Adipocyte (in vitro differentiated cells): ENCODE measurements around the gene PTPRN2.
"Not testable (repeated sequence)": the region's sequence is repeated elsewhere in the genome, so short reads cannot be mapped to it uniquely, and the experiment has no call there.

Experiments used
- DNase-seq: peaks from one replicate; pipeline ENCODE4 v3.0.0-alpha.2; 2015; ENCODE audit warnings: low read depth
- H3K27me3 ChIP-seq: replicated peaks from 2 replicates; pipeline ENCODE4 v1.7.0; 2013; ENCODE audit warnings: mild to moderate bottlenecking, low read length, moderate library complexity; ENCODE audit not compliant: control insufficient read depth, insufficient read depth
- H3K36me3 ChIP-seq: 2 replicates; pipeline ENCODE4 v1.7.0; 2013; ENCODE audit warnings: low read length, mild to moderate bottlenecking, moderate library complexity; ENCODE audit not compliant: control insufficient read depth, insufficient read depth, severe bottlenecking
- H3K4me1 ChIP-seq: 2 replicates; pipeline ENCODE4 v1.7.0; 2013; ENCODE audit warnings: mild to moderate bottlenecking, low read length, moderate library complexity; ENCODE audit not compliant: control insufficient read depth, insufficient read depth
- H3K4me3 ChIP-seq: 2 replicates; pipeline ENCODE4 v1.7.0; 2013; ENCODE audit warnings: mild to moderate bottlenecking, low read length, moderate library complexity
- H3K9ac ChIP-seq: 2 replicates; pipeline ENCODE4 v1.7.0; 2013; ENCODE audit warnings: mild to moderate bottlenecking, low read length, moderate library complexity
- H3K9me3 ChIP-seq: 2 replicates; pipeline ENCODE4 v1.7.0; 2013; ENCODE audit warnings: mild to moderate bottlenecking, low read length, moderate library complexity; ENCODE audit not compliant: control insufficient read depth

The PTPRN2 gene

GRCh38 chr7:158468700-158469296 is 118.8 kb downstream of the PTPRN2 start:
- DNase-seq: no peak
- no peaks in the 10 kb centered on the region for H3K4me1 ChIP-seq
- no peaks in the 10 kb centered on the region for H3K36me3 ChIP-seq
- no peaks in the 10 kb centered on the region for H3K27me3 ChIP-seq
- H3K4me3 ChIP-seq: no peak overlapping the region
- no peak overlapping the region for H3K9ac ChIP-seq
- no peaks in the 10 kb centered on the region for H3K9me3 ChIP-seq

GRCh38 chr7:158468181-158468580 is 119.4 kb downstream of the PTPRN2 start:
- Histone ChIP-seq H3K9ac (no peak overlapping the region), H3K4me3 (no peak overlapping the region), H3K36me3 (no peaks in the 10 kb centered on the region), H3K27me3 (no peaks in the 10 kb centered on the region), H3K4me1 (no peaks in the 10 kb centered on the region), H3K9me3 (no peaks in the 10 kb centered on the region)
- DNase-seq: no peak

GRCh38 chr7:158467562-158467961 is 120.1 kb downstream of the PTPRN2 start:
- Histone ChIP-seq H3K9me3 (no peaks in the 10 kb centered on the region), H3K4me1 (no peaks in the 10 kb centered on the region), H3K27me3 (no peaks in the 10 kb centered on the region), H3K9ac (no peak overlapping the region), H3K36me3 (no peaks in the 10 kb centered on the region), H3K4me3 (no peak overlapping the region)
- no peak for DNase-seq

GRCh38 chr7:158463317-158463716 is 124.3 kb downstream of the PTPRN2 start:
- DNase-seq: no peak
- Histone ChIP-seq H3K4me1 (no peaks in the 10 kb centered on the region), H3K36me3 (no peaks in the 10 kb centered on the region), H3K27me3 (no peaks in the 10 kb centered on the region), H3K4me3 (no peak overlapping the region), H3K9me3 (no peaks in the 10 kb centered on the region), H3K9ac (no peak overlapping the region)

GRCh38 chr7:158461824-158462223 is 125.8 kb downstream of the PTPRN2 start:
- Histone ChIP-seq H3K4me1 (no peaks in the 10 kb centered on the region), H3K9me3 (no peaks in the 10 kb centered on the region), H3K36me3 (no peaks in the 10 kb centered on the region), H3K27me3 (no peaks in the 10 kb centered on the region), H3K4me3 (no peak overlapping the region), H3K9ac (no peak overlapping the region)
- DNase-seq: no peak

GRCh38 chr7:158460665-158461064 is 127.0 kb downstream of the PTPRN2 start:
- H3K36me3 ChIP-seq: no peaks in the 10 kb centered on the region
- no peaks in the 10 kb centered on the region for H3K27me3 ChIP-seq
- H3K4me1 ChIP-seq: no peaks in the 10 kb centered on the region
- H3K9me3 ChIP-seq: no peaks in the 10 kb centered on the region
- no peak overlapping the region for H3K4me3 ChIP-seq
- DNase-seq: no peak
- no peak overlapping the region for H3K9ac ChIP-seq

GRCh38 chr7:158458716-158459282 is 128.8 kb downstream of the PTPRN2 start:
- no peaks in the 10 kb centered on the region for H3K36me3 ChIP-seq
- no peaks in the 10 kb centered on the region for H3K9me3 ChIP-seq
- no peaks in the 10 kb centered on the region for H3K27me3 ChIP-seq
- no peak for DNase-seq
- no peaks in the 10 kb centered on the region for H3K4me1 ChIP-seq
- no peak overlapping the region for H3K9ac ChIP-seq
- H3K4me3 ChIP-seq: no peak overlapping the region

- Histone ChIP-seq H3K4me3 (no peak overlapping the region), H3K9me3 (no peaks in the 10 kb centered on the region), H3K36me3 (no peaks in the 10 kb centered on the region), H3K27me3 (no peaks in the 10 kb centered on the region), H3K4me1 (no peaks in the 10 kb centered on the region), H3K9ac (no peak overlapping the region)
- DNase-seq: no peak
These were observed 129.5 kb downstream of the PTPRN2 start for GRCh38 chr7:158458096-158458495.

- H3K9me3 ChIP-seq, H3K4me1 ChIP-seq: not testable (repeated sequence)
These were observed 130.0 kb downstream of the PTPRN2 start for GRCh38 chr7:158457586-158457985.

GRCh38 chr7:158454631-158455030 is 133.0 kb downstream of the PTPRN2 start:
- H3K9me3 ChIP-seq: no peaks in the 10 kb centered on the region
- H3K4me3 ChIP-seq: no peak overlapping the region
- no peak overlapping the region for H3K9ac ChIP-seq
- no peaks in the 10 kb centered on the region for H3K36me3 ChIP-seq
- no peaks in the 10 kb centered on the region for H3K4me1 ChIP-seq
- no peaks in the 10 kb centered on the region for H3K27me3 ChIP-seq
- no peak for DNase-seq

More at GRCh38 chr7:158457586-158457985, 130.0 kb downstream of the PTPRN2 start:
- not testable (repeated sequence) for H3K27me3 ChIP-seq, H3K36me3 ChIP-seq, DNase-seq, H3K4me3 ChIP-seq, H3K9ac ChIP-seq

GRCh38 chr7:158453663-158454062 is 134.0 kb downstream of the PTPRN2 start:
- H3K9ac ChIP-seq: no peak overlapping the region
- no peak overlapping the region for H3K4me3 ChIP-seq
- no peaks in the 10 kb centered on the region for H3K27me3 ChIP-seq
- no peak for DNase-seq
- H3K36me3 ChIP-seq: no peaks in the 10 kb centered on the region
- H3K4me1 ChIP-seq: no peaks in the 10 kb centered on the region
- no peaks in the 10 kb centered on the region for H3K9me3 ChIP-seq

GRCh38 chr7:158452331-158452730 is 135.3 kb downstream of the PTPRN2 start:
- Histone ChIP-seq H3K36me3 (no peaks in the 10 kb centered on the region), H3K9me3 (no peaks in the 10 kb centered on the region)
- no peak for DNase-seq

More at GRCh38 chr7:158452331-158452730, 135.3 kb downstream of the PTPRN2 start:
- Histone ChIP-seq H3K27me3 (no peaks in the 10 kb centered on the region), H3K9ac (no peak overlapping the region), H3K4me3 (no peak overlapping the region), H3K4me1 (no peaks in the 10 kb centered on the region)
